ENCODE measurements around the gene ETV2. TPM values are rescaled to one million over a fixed set of nuclear protein-coding genes. Genes with fewer than 3 reads are reported as not detected.

Gene ETV2
- total and polyA plus RNA-seq, 2 donors (not counting 3 experiments of a cell fraction or from before 2014, with no cell fraction given): 1.0 to 1.5 TPM

DNA sequence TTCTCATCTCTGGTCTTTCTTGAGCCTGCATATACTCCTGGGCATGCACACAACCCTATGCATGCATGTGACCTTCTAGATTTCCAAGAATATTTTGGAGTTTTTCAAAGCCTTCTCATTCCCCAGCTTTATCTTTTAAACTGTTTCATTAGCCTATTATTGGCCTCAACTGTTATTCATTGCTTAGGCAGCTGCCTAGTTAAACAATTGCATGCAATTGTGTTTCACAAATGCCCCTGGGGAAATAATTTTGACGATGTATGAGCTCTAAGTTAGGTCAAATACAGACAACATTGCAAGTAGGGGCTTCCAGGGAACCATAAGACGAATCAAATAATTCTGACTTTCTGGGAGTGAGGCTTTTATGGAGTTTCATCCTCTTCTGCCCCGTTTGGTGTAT lies 22.4 kb downstream of the ETV2 start:
- Histone ChIP-seq H3K9me3 (replicated peaks; ENCODE audit: control insufficient read depth, insufficient read depth, low read length) (no peaks in the 10 kb centered on the region), H3K9ac (replicated peaks; ENCODE audit: extremely low read depth, insufficient read depth, low read length) (no peak overlapping the region), H4K20me1 (replicated peaks; ENCODE audit: control insufficient read depth, extremely low read depth, insufficient read depth, low read length) (no peaks in the 10 kb centered on the region), H3K27me3 (ENCODE audit: control insufficient read depth in 2 of 2, insufficient read depth in 2 of 2, low read length in 2 of 2) (no peaks in the 10 kb centered on the region), H3K4me3 (replicated peaks in 1 of 3; ENCODE audit: insufficient read depth in 1 of 3, low read depth in 1 of 3, low read length in 3 of 3) (no peak overlapping the region), H3K4me2 (ENCODE audit: insufficient read depth, low read length) (no peak overlapping the region), H3K36me3 (ENCODE audit: control insufficient read depth in 2 of 2, extremely low read depth in 1 of 2, insufficient read depth in 2 of 2, low read length in 2 of 2) (peaks cover 0 to 2% of the 10 kb centered on the region in 2 experiments), H3K79me2 (ENCODE audit: control insufficient read depth, insufficient read depth, low read length) (no peaks in the 10 kb centered on the region), H3K27ac (ENCODE audit: insufficient read depth, low read depth, low read length) (no peak overlapping the region), H3K4me1 (ENCODE audit: control insufficient read depth, extremely low read depth, insufficient read depth, low read length) (no peaks in the 10 kb centered on the region), H3K9me1 (replicated peaks; ENCODE audit: control insufficient read depth, extremely low read depth, insufficient read depth, low read length) (no peaks in the 10 kb centered on the region), H2AFZ (ENCODE audit: low read depth, low read length) (no peak overlapping the region)
- CTCF ChIA-PET: interaction anchor here (0.8 kb wide), 1 partner anchor 9 kb away, joined by 5 read pairs; no protein-coding TSS in a partner anchor
- no TSS peak for BruUV-seq (replicated peaks)
- no peak for FAIRE-seq
- POLR2A ChIA-PET: no interaction called here
- dilution Hi-C loops (cut with MboI; ENCODE audit: extremely low pct_ligation_motif_present, low sequenced_read_pairs): no loop called here
- DNase-seq (ENCODE audit: low read depth, low spot score): no peak
- TF ChIP-seq MYC (IDR thresholded peaks at IDR 0.05; ENCODE audit: low read depth, low read length) (no peak), FOS (IDR thresholded peaks at IDR 0.05; ENCODE audit: borderline replicate concordance, insufficient read depth, low read length) (no peak), POLR2AphosphoS5 (IDR thresholded peaks at IDR 0.05; ENCODE audit: insufficient read depth, low read depth, low read length) (no peak)
- TF ChIP-seq, protein P1, sequence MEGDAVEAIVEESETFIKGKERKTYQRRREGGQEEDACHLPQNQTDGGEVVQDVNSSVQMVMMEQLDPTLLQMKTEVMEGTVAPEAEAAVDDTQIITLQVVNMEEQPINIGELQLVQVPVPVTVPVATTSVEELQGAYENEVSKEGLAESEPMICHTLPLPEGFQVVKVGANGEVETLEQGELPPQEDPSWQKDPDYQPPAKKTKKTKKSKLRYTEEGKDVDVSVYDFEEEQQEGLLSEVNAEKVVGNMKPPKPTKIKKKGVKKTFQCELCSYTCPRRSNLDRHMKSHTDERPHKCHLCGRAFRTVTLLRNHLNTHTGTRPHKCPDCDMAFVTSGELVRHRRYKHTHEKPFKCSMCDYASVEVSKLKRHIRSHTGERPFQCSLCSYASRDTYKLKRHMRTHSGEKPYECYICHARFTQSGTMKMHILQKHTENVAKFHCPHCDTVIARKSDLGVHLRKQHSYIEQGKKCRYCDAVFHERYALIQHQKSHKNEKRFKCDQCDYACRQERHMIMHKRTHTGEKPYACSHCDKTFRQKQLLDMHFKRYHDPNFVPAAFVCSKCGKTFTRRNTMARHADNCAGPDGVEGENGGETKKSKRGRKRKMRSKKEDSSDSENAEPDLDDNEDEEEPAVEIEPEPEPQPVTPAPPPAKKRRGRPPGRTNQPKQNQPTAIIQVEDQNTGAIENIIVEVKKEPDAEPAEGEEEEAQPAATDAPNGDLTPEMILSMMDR (IDR thresholded peaks at IDR 0.05; ENCODE audit: extremely low read depth in 1 of 2, insufficient read depth in 1 of 2, low read depth in 1 of 2, low read length in 2 of 2): no peak
- intact Hi-C loops (cut with micrococcal nuclease): no loop called here

DNA sequence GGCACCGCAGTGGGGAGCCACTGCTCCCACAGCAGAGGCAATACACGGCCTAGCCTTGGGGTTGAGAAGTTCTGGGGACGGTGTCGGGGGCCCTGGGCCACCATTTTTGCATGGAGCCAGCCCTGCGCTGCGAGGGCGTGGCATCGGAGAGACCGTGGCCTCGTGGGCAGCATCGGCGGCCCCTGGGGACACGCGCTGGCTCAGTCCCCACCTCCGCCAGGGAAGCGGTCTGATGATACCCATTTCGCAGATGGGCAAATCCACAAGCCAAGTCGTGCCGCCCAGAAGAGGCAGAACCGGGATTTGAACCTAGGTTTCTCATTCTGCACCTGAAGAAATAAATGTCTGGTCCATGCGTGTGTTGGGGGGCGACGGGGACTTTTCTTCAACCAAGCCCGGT lies 23.6 kb downstream of the ETV2 start:
- DNase-seq (ENCODE audit: low read depth, low spot score): no peak
- H3K4me1 ChIP-seq (ENCODE audit: control insufficient read depth, extremely low read depth, insufficient read depth, low read length): no peaks in the 10 kb centered on the region
- no peak overlapping the region for H2AFZ ChIP-seq (ENCODE audit: low read depth, low read length)
- intact Hi-C loops (cut with micrococcal nuclease) (no loop called here), dilution Hi-C loops (cut with MboI; ENCODE audit: extremely low pct_ligation_motif_present, low sequenced_read_pairs) (no loop called here)
- ChIA-PET POLR2A (no interaction called here), CTCF (no interaction called here)
- peaks cover 0 to 2% of the 10 kb centered on the region in 2 experiments for H3K36me3 ChIP-seq (ENCODE audit: control insufficient read depth in 2 of 2, extremely low read depth in 1 of 2, insufficient read depth in 2 of 2, low read length in 2 of 2)
- BruUV-seq (replicated peaks): no TSS peak
- no peaks in the 10 kb centered on the region for H4K20me1 ChIP-seq (replicated peaks; ENCODE audit: control insufficient read depth, extremely low read depth, insufficient read depth, low read length)
- no peak overlapping the region for H3K27ac ChIP-seq (ENCODE audit: insufficient read depth, low read depth, low read length)
- no peak overlapping the region for H3K4me2 ChIP-seq (ENCODE audit: insufficient read depth, low read length)
- H3K27me3 ChIP-seq (ENCODE audit: control insufficient read depth in 2 of 2, insufficient read depth in 2 of 2, low read length in 2 of 2): peaks cover 0 to 1% of the 10 kb centered on the region in 2 experiments
- no peaks in the 10 kb centered on the region for H3K79me2 ChIP-seq (ENCODE audit: control insufficient read depth, insufficient read depth, low read length)
- TF ChIP-seq JUN (IDR thresholded peaks at IDR 0.05; ENCODE audit: borderline replicate concordance, insufficient read depth, insufficient read length, low read depth): no peak
- no peak for TF ChIP-seq MYC (IDR thresholded peaks at IDR 0.05; ENCODE audit: low read depth, low read length)
- H3K9me1 ChIP-seq (replicated peaks; ENCODE audit: control insufficient read depth, extremely low read depth, insufficient read depth, low read length): no peaks in the 10 kb centered on the region
- H3K9me3 ChIP-seq (replicated peaks; ENCODE audit: control insufficient read depth, insufficient read depth, low read length): no peaks in the 10 kb centered on the region
- no peak for FAIRE-seq
- H3K4me3 ChIP-seq (replicated peaks in 1 of 3; ENCODE audit: insufficient read depth in 1 of 3, low read depth in 1 of 3, low read length in 3 of 3): no peak overlapping the region
- H3K9ac ChIP-seq (replicated peaks; ENCODE audit: extremely low read depth, insufficient read depth, low read length): no peak overlapping the region
